Bronchus fibroblast of lung (primary cell): ENCODE results near the gene ARSH. TPM values are rescaled to one million over a fixed set of nuclear protein-coding genes. Genes with fewer than 3 reads are reported as not detected.

ENCODE experiments used
- total RNA-seq: library from RNA; depleted of rRNA; stranded (reverse); fragments of >200 nt; gene quantifications from 2 replicates; pipeline ENCODE4 v1.2.3, GENCODE V29; 2015

ARSH gene
- not detected in 2 replicates for total RNA-seq

GRCh38 chrX:3006495-3006894 lies at the start of gene ARSH:
ARSH (plus strand) TSS chrX:3006546; CDS start chrX:3006613, 67 bp downstream.

Other genes starting within 250 kb of the ARSH start
- gene GYG2, start 177.6 kb upstream of the ARSH start, total RNA-seq = 5.9 and 6.1 TPM in 2 replicates
- gene ARSD, start 77.2 kb upstream of the ARSH start, total RNA-seq = 8.0 and 8.9 TPM in 2 replicates
- gene ARSF, start 34.9 kb downstream of the ARSH start, total RNA-seq = not detected in 2 replicates